Measurements from ENCODE around the gene MLANA.

Gene MLANA

DNA sequence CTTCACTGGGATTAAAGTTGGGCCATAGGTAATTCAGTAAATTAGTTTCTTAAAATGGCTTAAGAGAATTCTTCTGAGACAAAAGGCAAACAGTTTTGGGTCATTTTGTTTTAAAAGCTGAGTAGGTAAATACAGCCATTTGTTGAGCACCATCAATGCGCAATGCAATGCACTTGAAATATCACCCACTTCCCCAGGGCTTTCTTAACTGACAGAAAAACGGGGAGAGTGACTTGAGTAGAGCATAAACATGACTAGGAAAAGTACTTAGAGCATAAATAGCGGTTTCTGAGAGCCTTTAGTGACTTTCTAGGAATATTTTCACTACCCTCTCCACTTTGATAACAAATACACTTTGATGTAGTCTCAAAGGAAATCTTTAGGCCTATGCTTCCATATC is 27.2 kb downstream of the MLANA start:
- no peak for DNase-seq (ENCODE audit: extremely low read depth, low read depth)
- TF ChIP-seq, protein P1, sequence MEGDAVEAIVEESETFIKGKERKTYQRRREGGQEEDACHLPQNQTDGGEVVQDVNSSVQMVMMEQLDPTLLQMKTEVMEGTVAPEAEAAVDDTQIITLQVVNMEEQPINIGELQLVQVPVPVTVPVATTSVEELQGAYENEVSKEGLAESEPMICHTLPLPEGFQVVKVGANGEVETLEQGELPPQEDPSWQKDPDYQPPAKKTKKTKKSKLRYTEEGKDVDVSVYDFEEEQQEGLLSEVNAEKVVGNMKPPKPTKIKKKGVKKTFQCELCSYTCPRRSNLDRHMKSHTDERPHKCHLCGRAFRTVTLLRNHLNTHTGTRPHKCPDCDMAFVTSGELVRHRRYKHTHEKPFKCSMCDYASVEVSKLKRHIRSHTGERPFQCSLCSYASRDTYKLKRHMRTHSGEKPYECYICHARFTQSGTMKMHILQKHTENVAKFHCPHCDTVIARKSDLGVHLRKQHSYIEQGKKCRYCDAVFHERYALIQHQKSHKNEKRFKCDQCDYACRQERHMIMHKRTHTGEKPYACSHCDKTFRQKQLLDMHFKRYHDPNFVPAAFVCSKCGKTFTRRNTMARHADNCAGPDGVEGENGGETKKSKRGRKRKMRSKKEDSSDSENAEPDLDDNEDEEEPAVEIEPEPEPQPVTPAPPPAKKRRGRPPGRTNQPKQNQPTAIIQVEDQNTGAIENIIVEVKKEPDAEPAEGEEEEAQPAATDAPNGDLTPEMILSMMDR (IDR thresholded peaks at IDR 0.05; ENCODE audit: low read depth, low read length) = no peak

DNA sequence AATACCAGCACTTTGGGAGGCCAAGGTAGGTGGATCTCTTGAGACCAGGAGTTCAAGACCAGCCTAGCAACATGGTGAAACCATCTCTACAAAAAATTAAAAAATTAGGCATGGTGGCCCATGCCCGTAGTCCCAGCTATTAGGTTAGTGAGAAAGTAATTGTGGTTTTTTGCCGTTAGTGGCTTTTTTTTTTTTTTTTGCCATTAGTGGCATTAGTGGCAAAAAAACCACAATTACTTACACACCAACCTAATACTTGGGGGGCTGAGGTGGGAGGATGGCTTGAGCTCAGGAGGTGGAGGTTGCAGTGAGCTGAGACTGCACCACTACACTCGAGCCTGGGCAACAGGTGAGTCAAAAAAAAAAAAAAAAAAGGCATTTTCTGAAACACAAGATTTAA is 27.8 kb downstream of the MLANA start:
- TF ChIP-seq, protein P1 (IDR thresholded peaks at IDR 0.05; ENCODE audit: low read depth, low read length) = no peak

DNA sequence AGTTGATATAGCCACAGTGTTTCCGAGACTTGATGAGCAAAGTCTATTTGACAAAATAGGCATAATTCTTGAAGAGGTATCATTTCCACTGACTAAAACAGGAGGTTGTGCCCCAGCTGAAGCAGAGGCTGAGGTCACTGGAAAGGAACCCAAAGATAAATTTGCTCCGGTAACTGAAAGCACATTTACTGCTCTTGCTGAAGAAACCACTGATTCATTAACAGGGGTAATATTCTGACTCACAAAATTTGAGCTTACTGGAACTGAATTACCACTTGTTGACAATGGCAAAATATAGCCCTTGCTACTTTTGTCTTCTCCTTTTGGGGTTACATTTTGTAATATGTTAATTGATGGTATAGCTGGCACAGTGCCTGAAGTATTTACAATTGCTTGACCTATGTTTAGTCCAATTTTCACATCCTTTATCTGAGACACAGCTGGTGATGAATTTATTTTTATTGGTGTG is 30.2 kb downstream of the MLANA start:
- TF ChIP-seq, protein P1 (IDR thresholded peaks at IDR 0.05; ENCODE audit: low read depth, low read length) = no peak
- DNase-seq (ENCODE audit: extremely low read depth, low read depth) = peak; percentile 7

More for the DNA sequence above, 27.8 kb downstream of the MLANA start:
- no peak for DNase-seq (ENCODE audit: extremely low read depth, low read depth)

DNA sequence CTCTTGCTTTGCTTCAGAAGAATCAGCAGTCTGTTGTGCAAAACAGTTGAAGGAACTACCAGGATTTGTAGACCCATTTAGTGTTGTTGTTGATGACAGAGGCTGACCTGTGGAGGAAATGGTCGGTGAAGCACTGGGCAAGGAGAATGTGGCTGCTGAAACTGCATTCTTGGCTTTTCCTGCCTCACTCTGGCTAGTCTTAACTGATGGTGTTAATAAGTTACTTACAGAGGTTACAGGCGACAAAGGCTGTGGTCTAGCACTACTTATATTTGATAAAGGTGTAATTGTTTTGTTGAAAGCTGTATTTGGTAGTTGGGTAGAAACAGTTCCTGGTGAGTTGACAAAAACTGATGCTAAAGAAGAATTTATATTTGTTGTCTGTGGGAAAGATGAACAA is 31.5 kb downstream of the MLANA start:
- TF ChIP-seq, protein P1 (IDR thresholded peaks at IDR 0.05; ENCODE audit: low read depth, low read length) = no peak
- DNase-seq (ENCODE audit: extremely low read depth, low read depth) = no peak

DNA sequence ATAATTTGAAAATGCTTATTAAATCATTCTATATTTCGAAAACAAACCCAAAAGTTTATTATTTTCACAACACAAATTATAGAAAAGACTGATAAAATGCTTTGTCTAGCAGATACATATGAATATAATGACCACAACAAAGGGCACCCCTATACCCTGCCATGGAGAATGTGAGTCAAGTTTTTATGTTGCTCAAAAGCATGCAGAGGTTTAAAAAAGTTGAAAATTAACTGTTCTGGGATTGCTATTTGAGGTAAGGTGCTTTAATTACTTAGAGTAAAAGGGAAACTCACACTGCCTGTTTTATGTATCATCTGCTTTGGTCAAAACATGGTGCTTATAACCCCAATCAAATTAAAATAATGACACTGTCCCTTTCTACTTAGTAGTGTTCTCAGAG is 41.0 kb downstream of the MLANA start:
- TF ChIP-seq, protein P1 (IDR thresholded peaks at IDR 0.05; ENCODE audit: low read depth, low read length) = no peak
- no peak for DNase-seq (ENCODE audit: extremely low read depth, low read depth)

DNA sequence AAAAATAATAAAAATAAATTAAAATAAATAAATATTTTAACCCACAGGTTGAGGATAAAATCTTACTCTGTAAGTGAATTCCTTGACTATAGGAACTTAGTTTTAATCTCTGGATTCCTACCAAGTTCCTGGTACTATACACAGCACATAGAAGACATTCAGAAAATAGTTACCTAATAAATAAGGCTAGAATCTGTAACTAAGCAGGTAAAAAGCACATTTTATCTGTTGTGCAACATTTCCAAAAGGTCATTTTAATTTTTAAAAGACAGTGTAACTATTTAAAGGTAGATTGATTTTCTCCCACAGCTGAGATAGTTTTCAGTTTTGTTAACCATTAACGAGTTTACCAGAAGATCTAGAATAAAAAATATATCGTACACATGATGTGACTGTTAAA is 47.8 kb downstream of the MLANA start:
- TF ChIP-seq, protein P1 (IDR thresholded peaks at IDR 0.05; ENCODE audit: low read depth, low read length) = no peak
- no peak for DNase-seq (ENCODE audit: extremely low read depth, low read depth)

DNA sequence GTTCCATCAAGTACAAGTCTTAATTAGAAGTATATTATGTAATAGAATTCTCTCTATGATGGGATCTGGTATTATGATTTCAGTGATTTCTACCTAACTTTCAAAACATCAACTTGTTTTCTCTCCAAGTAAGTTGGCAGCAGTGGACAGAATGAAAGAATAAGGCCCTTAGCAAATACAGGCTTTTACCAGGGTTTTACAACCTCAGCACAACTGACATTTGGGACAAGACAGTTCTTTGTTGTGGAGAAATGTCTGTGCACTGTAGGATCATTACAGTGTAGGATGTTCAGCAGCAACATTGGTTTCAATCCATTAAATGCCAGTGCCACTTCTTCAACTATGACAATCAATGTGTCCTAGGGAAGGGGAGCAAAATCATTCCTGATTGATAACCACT is 48.8 kb downstream of the MLANA start:
- TF ChIP-seq, protein P1 (IDR thresholded peaks at IDR 0.05; ENCODE audit: low read depth, low read length) = no peak
- no peak for DNase-seq (ENCODE audit: extremely low read depth, low read depth)
